HCT116 (cell line): ENCODE measurements around the gene GP2.

Source experiments
- CEBPB ChIP-seq: IDR thresholded peaks from 2 replicates; pipeline ENCODE4 v1.6.1; 2012; ENCODE audit warnings: low read depth
- CTCF ChIP-seq, 3 experiments: fragments of 200-600 bp in 1 of 3; sonication (generic) in 1 of 3; IDR thresholded peaks in 2 of 3; conservative IDR thresholded peaks in 1 of 3; 2 replicates each; pipeline ENCODE4 v1.5.1; 2012 to 2017; ENCODE audit warnings: low read depth in 2 of 3, low read length in 2 of 3, antibody characterized with exemption in 1 of 3, borderline replicate concordance in 1 of 3, control low read depth in 1 of 3, mild to moderate bottlenecking in 1 of 3, mixed read lengths in 1 of 3, mixed run types in 1 of 3, moderate library complexity in 1 of 3; ENCODE audit not compliant: insufficient read depth in 1 of 3
- EZH2 ChIP-seq: fragments of 200-600 bp; sonication (generic); IDR thresholded peaks from 2 replicates; pipeline ENCODE4 v1.6.1; 2017; ENCODE audit warnings: antibody characterized with exemption, mixed run types
- FOSL1 ChIP-seq: IDR thresholded peaks from 2 replicates; pipeline ENCODE4 v1.6.1; 2012; ENCODE audit warnings: low read depth
- JUND ChIP-seq: IDR thresholded peaks from 2 replicates; pipeline ENCODE4 v1.6.1; 2012
- POLR2A ChIP-seq: IDR thresholded peaks from 2 replicates; pipeline ENCODE4 v1.7.0; 2011; ENCODE audit warnings: borderline replicate concordance; ENCODE audit not compliant: insufficient read depth, insufficient read length; ENCODE audit errors: extremely low read depth
- REST ChIP-seq: IDR thresholded peaks from 2 replicates; pipeline ENCODE4 v1.6.1; 2012; ENCODE audit warnings: low read depth
- SP1 ChIP-seq: IDR thresholded peaks from 2 replicates; pipeline ENCODE4 v1.6.1; 2012; ENCODE audit warnings: low read depth

GRCh38 chr16:20307791-20308190, 19.5 kb downstream of the GP2 start:
- TF ChIP-seq JUND = no peak
- TF ChIP-seq CTCF (IDR thresholded peaks at IDR 0.05 in 2 of 3, conservative IDR thresholded peaks at IDR 0.05 in 1 of 3; ENCODE audit: borderline replicate concordance in 1 of 3, insufficient read depth in 1 of 3, low read depth in 2 of 3, low read length in 2 of 3) = no peak
- TF ChIP-seq EZH2 = no peak
- no peak for TF ChIP-seq FOSL1
- TF ChIP-seq POLR2A = no peak
- no peak for TF ChIP-seq SP1
- no peak for TF ChIP-seq CEBPB
- TF ChIP-seq REST = no peak
